WTC11 (cell line): ENCODE measurements around the gene ILRUN. TPM values are rescaled to one million over a fixed set of nuclear protein-coding genes. Genes with fewer than 3 reads are reported as not detected.

Experiments used
- ATAC-seq: fragments of 200-7000 bp; cut with Tn5 transposase; 2 replicates; pipeline ENCODE4 v1.10.0; 2021; ENCODE audit warnings: mild to moderate bottlenecking, moderate library complexity
- CTCF ChIA-PET: fragments of 300-600 bp; sonication (Branson Sonifier 250); formaldehyde crosslinking; loops from one replicate; lab custom pipeline; 2021; ENCODE audit warnings: antibody characterized with exemption; lab: Charles Lee
- POLR2A ChIA-PET: fragments of 350-600 bp; sonication (Branson Sonifier 250); formaldehyde crosslinking; loops from one replicate; lab custom pipeline; 2021; ENCODE audit warnings: antibody characterized with exemption; lab: Charles Lee
- DNase-seq: peaks from one replicate; pipeline ENCODE4 v3.0.0; 2021; ENCODE audit warnings: low spot score
- H3K27ac Mint-ChIP-seq: 2 replicates; pipeline ENCODE4 v1.8.0; 2021; ENCODE audit warnings: mixed read lengths
- H3K27me3 Mint-ChIP-seq: 2 replicates; pipeline ENCODE4 v1.8.0; 2021; ENCODE audit warnings: low read depth, mild to moderate bottlenecking, moderate library complexity, mixed read lengths
- H3K36me3 Mint-ChIP-seq: 2 replicates; pipeline ENCODE4 v1.8.0; 2021; ENCODE audit warnings: mixed read lengths
- H3K4me1 Mint-ChIP-seq: 2 replicates; pipeline ENCODE4 v1.8.0; 2022; ENCODE audit warnings: mixed read lengths
- H3K4me3 Mint-ChIP-seq: 2 replicates; pipeline ENCODE4 v1.8.0; 2021; ENCODE audit warnings: mild to moderate bottlenecking, moderate library complexity, mixed read lengths
- H3K9me3 Mint-ChIP-seq: 2 replicates; pipeline ENCODE4 v1.8.0; 2021; ENCODE audit warnings: mixed read lengths
- ATF1 ChIP-seq: sonication (generic); formaldehyde crosslinking; IDR thresholded peaks from 2 replicates; pipeline ENCODE4 v1.8.1; 2023; ENCODE audit warnings: mild to moderate bottlenecking, moderate library complexity, missing genetic modification reagents
- EMX1 ChIP-seq: fragments of 250-450 bp; sonication (Bioruptor Pico); IDR thresholded peaks from 2 replicates; pipeline ENCODE4 v1.8.0; 2021; ENCODE audit warnings: mild to moderate bottlenecking
- HMGA2 ChIP-seq: fragments of 250-450 bp; sonication (Bioruptor Pico); IDR thresholded peaks from 2 replicates; pipeline ENCODE4 v1.4.0; 2021; ENCODE audit warnings: mild to moderate bottlenecking, moderate library complexity
- IRF2 ChIP-seq: sonication (generic); formaldehyde crosslinking; IDR thresholded peaks from 2 replicates; pipeline ENCODE4 v1.8.0; 2022; ENCODE audit warnings: low read depth, missing genetic modification reagents, borderline replicate concordance
- MYBL2 ChIP-seq: sonication (generic); formaldehyde crosslinking; IDR thresholded peaks from 2 replicates; pipeline ENCODE4 v1.8.1; 2023; ENCODE audit warnings: mild to moderate bottlenecking, moderate library complexity, missing genetic modification reagents
- NFE2L1 ChIP-seq: sonication (generic); formaldehyde crosslinking; IDR thresholded peaks from 2 replicates; pipeline ENCODE4 v1.8.1; 2023; ENCODE audit warnings: missing genetic modification reagents
- PRRX2 ChIP-seq: fragments of 250-450 bp; sonication (Bioruptor Pico); IDR thresholded peaks from 2 replicates; pipeline ENCODE4 v1.8.0; 2021; ENCODE audit warnings: mild to moderate bottlenecking
- SOX15 ChIP-seq: fragments of 250-450 bp; sonication (Bioruptor Pico); IDR thresholded peaks from 2 replicates; pipeline ENCODE4 v1.9.0; 2021; ENCODE audit warnings: mild to moderate bottlenecking
- ZNF219 ChIP-seq: sonication (generic); formaldehyde crosslinking; IDR thresholded peaks from 2 replicates; pipeline ENCODE4 v1.8.0; 2023; ENCODE audit warnings: missing genetic modification reagents, mild to moderate bottlenecking, borderline replicate concordance
- ZNF263 ChIP-seq: sonication (generic); formaldehyde crosslinking; IDR thresholded peaks from 2 replicates; pipeline ENCODE4 v1.8.1; 2022; ENCODE audit warnings: low read depth, mild to moderate bottlenecking, moderate library complexity, missing genetic modification reagents
- ZNF317 ChIP-seq: sonication (generic); formaldehyde crosslinking; IDR thresholded peaks from 2 replicates; pipeline ENCODE4 v1.8.1; 2023; ENCODE audit warnings: low read depth, mild to moderate bottlenecking, moderate library complexity, missing genetic modification reagents, borderline replicate concordance
- ZNF416 ChIP-seq: fragments of 250-450 bp; sonication (Bioruptor Pico); IDR thresholded peaks from 2 replicates; pipeline ENCODE4 v1.9.0; 2021; ENCODE audit warnings: mild to moderate bottlenecking, inconsistent platforms
- ZNF671 ChIP-seq: fragments of 250-450 bp; sonication (Bioruptor Pico); IDR thresholded peaks from 2 replicates; pipeline ENCODE4 v1.8.0; 2021; ENCODE audit warnings: mild to moderate bottlenecking
- total RNA-seq: library from RNA; stranded (reverse); gene quantifications from 3 replicates; pipeline ENCODE4 v1.2.3, GENCODE V29; 2021
- TF ChIP-seq, protein P1 (sequence below): sonication (generic); formaldehyde crosslinking; IDR thresholded peaks from 2 replicates; pipeline ENCODE4 v1.8.0; 2023; ENCODE audit warnings: missing genetic modification reagents
- TF ChIP-seq, protein P2 (sequence below): sonication (generic); formaldehyde crosslinking; conservative IDR thresholded peaks from 2 replicates; pipeline ENCODE4 v1.8.1; 2023; ENCODE audit warnings: mild to moderate bottlenecking, low read depth, missing genetic modification reagents, moderate library complexity
- TF ChIP-seq, protein P3 (sequence below): sonication (generic); formaldehyde crosslinking; IDR thresholded peaks from 2 replicates; pipeline ENCODE4 v1.8.1; 2023; ENCODE audit warnings: mild to moderate bottlenecking, missing genetic modification reagents
- TF ChIP-seq, protein P4 (sequence below): sonication (generic); formaldehyde crosslinking; conservative IDR thresholded peaks from 2 replicates; pipeline ENCODE4 v1.8.1; 2022; ENCODE audit warnings: mild to moderate bottlenecking, missing genetic modification reagents
- TF ChIP-seq, protein P5 (sequence below): sonication (generic); formaldehyde crosslinking; IDR thresholded peaks from 2 replicates; pipeline ENCODE4 v1.8.1; 2023; ENCODE audit warnings: mild to moderate bottlenecking, missing genetic modification reagents
- TF ChIP-seq, protein P6 (sequence below): sonication (generic); formaldehyde crosslinking; IDR thresholded peaks from 2 replicates; pipeline ENCODE4 v1.8.1; 2023; ENCODE audit warnings: mild to moderate bottlenecking, moderate library complexity, missing genetic modification reagents
- TF ChIP-seq, protein P7 (sequence below): sonication (generic); formaldehyde crosslinking; IDR thresholded peaks from 2 replicates; pipeline ENCODE4 v1.8.1; 2023; ENCODE audit warnings: mild to moderate bottlenecking, missing genetic modification reagents, borderline replicate concordance

ILRUN gene
- total RNA-seq, 1 experiment from 2014 or later, result 75.5 TPM

DNA sequence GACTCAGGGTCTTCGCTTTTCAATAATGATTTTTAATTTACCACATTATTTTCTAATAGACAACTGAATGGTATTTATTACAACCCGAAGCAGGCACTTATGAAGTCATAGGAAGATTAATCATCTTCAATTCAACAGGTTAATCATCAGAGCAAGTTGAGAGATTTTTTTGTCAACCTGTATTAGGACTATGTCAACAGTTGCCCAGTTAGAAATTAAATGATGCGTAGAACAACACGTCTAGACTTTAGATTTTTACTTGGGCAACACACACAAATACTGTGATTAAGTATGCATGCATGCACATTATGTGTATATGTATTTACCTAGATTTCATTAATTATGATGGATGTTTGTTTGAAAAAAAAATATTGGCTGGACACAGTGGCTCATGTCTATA lies 4.3 kb downstream of the ILRUN start (continued):
- TF ChIP-seq PRRX2 (CRISPR knock-in tag) (no peak), NFE2L1 (CRISPR knock-in tag) (no peak), ZNF317 (CRISPR knock-in tag) (no peak), IRF2 (CRISPR knock-in tag) (no peak), ZNF671 (CRISPR knock-in tag) (no peak), ZNF219 (no peak)
- TF ChIP-seq, protein P1, sequence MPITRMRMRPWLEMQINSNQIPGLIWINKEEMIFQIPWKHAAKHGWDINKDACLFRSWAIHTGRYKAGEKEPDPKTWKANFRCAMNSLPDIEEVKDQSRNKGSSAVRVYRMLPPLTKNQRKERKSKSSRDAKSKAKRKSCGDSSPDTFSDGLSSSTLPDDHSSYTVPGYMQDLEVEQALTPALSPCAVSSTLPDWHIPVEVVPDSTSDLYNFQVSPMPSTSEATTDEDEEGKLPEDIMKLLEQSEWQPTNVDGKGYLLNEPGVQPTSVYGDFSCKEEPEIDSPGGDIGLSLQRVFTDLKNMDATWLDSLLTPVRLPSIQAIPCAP, result no peak

DNA sequence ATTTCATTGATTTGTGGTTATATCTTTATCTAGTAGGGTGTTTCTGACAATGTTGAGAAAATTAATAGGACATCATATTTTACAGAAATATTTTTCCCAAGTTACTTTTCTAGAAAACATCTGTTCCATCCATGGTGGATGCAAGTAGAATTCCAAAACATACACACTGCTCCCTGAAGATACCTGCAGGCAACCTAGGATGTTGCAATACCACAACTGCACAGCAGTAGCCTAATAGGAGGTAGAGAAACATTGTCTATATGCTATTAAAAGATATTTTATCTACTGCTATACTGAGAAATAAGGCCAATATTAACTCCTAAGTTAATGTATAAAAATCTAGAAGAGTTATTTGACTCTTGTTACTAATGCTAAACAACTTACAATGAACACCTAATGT lies 6.8 kb downstream of the ILRUN start:
- CTCF ChIA-PET, result no interaction called here
- TF ChIP-seq SOX15 (CRISPR knock-in tag), result no peak
- TF ChIP-seq ATF1 (CRISPR knock-in tag), result no peak
- TF ChIP-seq HMGA2 (CRISPR knock-in tag), result no peak
- TF ChIP-seq, protein P2, sequence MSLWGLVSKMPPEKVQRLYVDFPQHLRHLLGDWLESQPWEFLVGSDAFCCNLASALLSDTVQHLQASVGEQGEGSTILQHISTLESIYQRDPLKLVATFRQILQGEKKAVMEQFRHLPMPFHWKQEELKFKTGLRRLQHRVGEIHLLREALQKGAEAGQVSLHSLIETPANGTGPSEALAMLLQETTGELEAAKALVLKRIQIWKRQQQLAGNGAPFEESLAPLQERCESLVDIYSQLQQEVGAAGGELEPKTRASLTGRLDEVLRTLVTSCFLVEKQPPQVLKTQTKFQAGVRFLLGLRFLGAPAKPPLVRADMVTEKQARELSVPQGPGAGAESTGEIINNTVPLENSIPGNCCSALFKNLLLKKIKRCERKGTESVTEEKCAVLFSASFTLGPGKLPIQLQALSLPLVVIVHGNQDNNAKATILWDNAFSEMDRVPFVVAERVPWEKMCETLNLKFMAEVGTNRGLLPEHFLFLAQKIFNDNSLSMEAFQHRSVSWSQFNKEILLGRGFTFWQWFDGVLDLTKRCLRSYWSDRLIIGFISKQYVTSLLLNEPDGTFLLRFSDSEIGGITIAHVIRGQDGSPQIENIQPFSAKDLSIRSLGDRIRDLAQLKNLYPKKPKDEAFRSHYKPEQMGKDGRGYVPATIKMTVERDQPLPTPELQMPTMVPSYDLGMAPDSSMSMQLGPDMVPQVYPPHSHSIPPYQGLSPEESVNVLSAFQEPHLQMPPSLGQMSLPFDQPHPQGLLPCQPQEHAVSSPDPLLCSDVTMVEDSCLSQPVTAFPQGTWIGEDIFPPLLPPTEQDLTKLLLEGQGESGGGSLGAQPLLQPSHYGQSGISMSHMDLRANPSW (CRISPR knock-in tag), result no peak
- TF ChIP-seq MYBL2 (CRISPR knock-in tag), result no peak
- TF ChIP-seq ZNF219, result no peak
- no peak for TF ChIP-seq ZNF263 (CRISPR knock-in tag)
- TF ChIP-seq, protein P3, sequence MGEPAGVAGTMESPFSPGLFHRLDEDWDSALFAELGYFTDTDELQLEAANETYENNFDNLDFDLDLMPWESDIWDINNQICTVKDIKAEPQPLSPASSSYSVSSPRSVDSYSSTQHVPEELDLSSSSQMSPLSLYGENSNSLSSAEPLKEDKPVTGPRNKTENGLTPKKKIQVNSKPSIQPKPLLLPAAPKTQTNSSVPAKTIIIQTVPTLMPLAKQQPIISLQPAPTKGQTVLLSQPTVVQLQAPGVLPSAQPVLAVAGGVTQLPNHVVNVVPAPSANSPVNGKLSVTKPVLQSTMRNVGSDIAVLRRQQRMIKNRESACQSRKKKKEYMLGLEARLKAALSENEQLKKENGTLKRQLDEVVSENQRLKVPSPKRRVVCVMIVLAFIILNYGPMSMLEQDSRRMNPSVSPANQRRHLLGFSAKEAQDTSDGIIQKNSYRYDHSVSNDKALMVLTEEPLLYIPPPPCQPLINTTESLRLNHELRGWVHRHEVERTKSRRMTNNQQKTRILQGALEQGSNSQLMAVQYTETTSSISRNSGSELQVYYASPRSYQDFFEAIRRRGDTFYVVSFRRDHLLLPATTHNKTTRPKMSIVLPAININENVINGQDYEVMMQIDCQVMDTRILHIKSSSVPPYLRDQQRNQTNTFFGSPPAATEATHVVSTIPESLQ (CRISPR knock-in tag), result no peak
- TF ChIP-seq EMX1 (CRISPR knock-in tag), result no peak
- no peak for TF ChIP-seq IRF2 (CRISPR knock-in tag)
- TF ChIP-seq, protein P4, sequence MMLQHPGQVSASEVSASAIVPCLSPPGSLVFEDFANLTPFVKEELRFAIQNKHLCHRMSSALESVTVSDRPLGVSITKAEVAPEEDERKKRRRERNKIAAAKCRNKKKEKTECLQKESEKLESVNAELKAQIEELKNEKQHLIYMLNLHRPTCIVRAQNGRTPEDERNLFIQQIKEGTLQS, result no peak
- TF ChIP-seq, protein P5, sequence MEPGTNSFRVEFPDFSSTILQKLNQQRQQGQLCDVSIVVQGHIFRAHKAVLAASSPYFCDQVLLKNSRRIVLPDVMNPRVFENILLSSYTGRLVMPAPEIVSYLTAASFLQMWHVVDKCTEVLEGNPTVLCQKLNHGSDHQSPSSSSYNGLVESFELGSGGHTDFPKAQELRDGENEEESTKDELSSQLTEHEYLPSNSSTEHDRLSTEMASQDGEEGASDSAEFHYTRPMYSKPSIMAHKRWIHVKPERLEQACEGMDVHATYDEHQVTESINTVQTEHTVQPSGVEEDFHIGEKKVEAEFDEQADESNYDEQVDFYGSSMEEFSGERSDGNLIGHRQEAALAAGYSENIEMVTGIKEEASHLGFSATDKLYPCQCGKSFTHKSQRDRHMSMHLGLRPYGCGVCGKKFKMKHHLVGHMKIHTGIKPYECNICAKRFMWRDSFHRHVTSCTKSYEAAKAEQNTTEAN (CRISPR knock-in tag), result no peak
- Mint-ChIP-seq H3K36me3 (peaks cover 11% of the 10 kb centered on the region), H3K4me3 (no peak overlapping the region), H3K9me3 (peaks cover 4% of the 10 kb centered on the region; the same call in 1 of the 2 replicates), H3K27me3 (no peaks in the 10 kb centered on the region), H3K27ac (no peak overlapping the region), H3K4me1 (peaks cover 6% of the 10 kb centered on the region)
- no peak for DNase-seq
- no peak for ATAC-seq
- POLR2A ChIA-PET, result no interaction called here

DNA sequence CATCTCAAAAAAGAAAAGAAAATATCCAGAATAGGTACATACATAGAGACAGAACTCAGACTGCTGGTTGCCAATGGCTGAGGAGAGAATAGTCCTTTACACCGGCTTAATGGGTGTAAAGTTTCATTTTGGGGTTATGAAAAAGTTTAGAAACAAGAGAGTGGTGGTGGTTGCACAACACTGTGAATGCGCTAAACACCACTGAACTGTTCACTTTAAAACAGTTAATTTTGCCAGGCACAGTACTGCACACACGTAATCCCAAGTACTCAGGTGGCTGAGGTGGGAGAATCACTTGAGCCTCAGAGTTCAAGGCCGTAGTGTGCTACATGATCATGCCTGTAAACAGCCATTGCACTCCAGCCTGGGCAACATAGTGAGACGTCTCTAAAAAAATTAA lies 7.6 kb downstream of the ILRUN start:
- peaks cover 4% of the 10 kb centered on the region; the same call in 1 of the 2 replicates for H3K9me3 Mint-ChIP-seq
- H3K27ac Mint-ChIP-seq, result peak overlapping the region; percentile 29; the same call in 1 of the 2 replicates
- DNase-seq (no peak), ATAC-seq (no peak)
- no peaks in the 10 kb centered on the region for H3K27me3 Mint-ChIP-seq
- POLR2A ChIA-PET, result no interaction called here
- H3K4me1 Mint-ChIP-seq, result no peaks in the 10 kb centered on the region; the same call in 1 of the 2 replicates
- H3K36me3 Mint-ChIP-seq, result peaks cover 11% of the 10 kb centered on the region
- CTCF ChIA-PET, result no interaction called here
- H3K4me3 Mint-ChIP-seq, result no peak overlapping the region
- TF ChIP-seq, protein P6, sequence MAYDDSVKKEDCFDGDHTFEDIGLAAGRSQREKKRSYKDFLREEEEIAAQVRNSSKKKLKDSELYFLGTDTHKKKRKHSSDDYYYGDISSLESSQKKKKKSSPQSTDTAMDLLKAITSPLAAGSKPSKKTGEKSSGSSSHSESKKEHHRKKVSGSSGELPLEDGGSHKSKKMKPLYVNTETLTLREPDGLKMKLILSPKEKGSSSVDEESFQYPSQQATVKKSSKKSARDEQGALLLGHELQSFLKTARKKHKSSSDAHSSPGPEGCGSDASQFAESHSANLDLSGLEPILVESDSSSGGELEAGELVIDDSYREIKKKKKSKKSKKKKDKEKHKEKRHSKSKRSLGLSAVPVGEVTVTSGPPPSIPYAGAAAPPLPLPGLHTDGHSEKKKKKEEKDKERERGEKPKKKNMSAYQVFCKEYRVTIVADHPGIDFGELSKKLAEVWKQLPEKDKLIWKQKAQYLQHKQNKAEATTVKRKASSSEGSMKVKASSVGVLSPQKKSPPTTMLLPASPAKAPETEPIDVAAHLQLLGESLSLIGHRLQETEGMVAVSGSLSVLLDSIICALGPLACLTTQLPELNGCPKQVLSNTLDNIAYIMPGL (CRISPR knock-in tag), result no peak
- no peak for TF ChIP-seq ZNF416 (CRISPR knock-in tag)
- TF ChIP-seq, protein P7, sequence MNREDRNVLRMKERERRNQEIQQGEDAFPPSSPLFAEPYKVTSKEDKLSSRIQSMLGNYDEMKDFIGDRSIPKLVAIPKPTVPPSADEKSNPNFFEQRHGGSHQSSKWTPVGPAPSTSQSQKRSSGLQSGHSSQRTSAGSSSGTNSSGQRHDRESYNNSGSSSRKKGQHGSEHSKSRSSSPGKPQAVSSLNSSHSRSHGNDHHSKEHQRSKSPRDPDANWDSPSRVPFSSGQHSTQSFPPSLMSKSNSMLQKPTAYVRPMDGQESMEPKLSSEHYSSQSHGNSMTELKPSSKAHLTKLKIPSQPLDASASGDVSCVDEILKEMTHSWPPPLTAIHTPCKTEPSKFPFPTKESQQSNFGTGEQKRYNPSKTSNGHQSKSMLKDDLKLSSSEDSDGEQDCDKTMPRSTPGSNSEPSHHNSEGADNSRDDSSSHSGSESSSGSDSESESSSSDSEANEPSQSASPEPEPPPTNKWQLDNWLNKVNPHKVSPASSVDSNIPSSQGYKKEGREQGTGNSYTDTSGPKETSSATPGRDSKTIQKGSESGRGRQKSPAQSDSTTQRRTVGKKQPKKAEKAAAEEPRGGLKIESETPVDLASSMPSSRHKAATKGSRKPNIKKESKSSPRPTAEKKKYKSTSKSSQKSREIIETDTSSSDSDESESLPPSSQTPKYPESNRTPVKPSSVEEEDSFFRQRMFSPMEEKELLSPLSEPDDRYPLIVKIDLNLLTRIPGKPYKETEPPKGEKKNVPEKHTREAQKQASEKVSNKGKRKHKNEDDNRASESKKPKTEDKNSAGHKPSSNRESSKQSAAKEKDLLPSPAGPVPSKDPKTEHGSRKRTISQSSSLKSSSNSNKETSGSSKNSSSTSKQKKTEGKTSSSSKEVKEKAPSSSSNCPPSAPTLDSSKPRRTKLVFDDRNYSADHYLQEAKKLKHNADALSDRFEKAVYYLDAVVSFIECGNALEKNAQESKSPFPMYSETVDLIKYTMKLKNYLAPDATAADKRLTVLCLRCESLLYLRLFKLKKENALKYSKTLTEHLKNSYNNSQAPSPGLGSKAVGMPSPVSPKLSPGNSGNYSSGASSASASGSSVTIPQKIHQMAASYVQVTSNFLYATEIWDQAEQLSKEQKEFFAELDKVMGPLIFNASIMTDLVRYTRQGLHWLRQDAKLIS (CRISPR knock-in tag), result no peak
